EH (cell line): ENCODE results near the gene MICU2.

Experiments
- DNase-seq: peaks from one replicate; pipeline ENCODE4 v3.0.0-alpha.2; 2015; ENCODE audit warnings: low read depth

MICU2 gene

GRCh38 chr13:21603531-21604448 lies at the start of gene MICU2:
Gene MICU2, minus strand, starts transcription at chr13:21604170. Its CDS starts 22 bp downstream, at chr13:21604148.
- DNase-seq: peak; percentile 96

DNA sequence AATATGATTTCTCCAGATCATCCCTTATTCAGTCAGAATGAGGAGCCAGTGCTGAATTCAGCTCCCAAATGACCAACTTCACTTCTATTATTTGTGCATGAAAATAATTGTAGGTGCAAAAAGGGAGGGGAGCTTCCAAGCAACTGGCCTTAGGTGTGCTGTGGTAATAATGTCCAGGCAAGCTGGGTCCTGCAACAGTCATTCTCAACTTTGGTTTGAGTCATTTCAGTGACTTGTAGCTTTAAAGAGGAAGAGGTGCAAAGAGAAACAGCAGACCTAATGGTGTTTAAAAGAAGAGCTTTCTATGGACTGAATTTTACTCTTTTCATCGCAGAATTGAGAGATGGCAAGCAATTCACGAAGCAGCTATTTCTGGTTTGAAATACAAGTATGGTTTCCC lies 37.7 kb upstream of the MICU2 start:
- no peak for DNase-seq

GRCh38 chr13:21639561-21639960 lies 35.6 kb upstream of the MICU2 start:
- DNase-seq: no peak

DNA sequence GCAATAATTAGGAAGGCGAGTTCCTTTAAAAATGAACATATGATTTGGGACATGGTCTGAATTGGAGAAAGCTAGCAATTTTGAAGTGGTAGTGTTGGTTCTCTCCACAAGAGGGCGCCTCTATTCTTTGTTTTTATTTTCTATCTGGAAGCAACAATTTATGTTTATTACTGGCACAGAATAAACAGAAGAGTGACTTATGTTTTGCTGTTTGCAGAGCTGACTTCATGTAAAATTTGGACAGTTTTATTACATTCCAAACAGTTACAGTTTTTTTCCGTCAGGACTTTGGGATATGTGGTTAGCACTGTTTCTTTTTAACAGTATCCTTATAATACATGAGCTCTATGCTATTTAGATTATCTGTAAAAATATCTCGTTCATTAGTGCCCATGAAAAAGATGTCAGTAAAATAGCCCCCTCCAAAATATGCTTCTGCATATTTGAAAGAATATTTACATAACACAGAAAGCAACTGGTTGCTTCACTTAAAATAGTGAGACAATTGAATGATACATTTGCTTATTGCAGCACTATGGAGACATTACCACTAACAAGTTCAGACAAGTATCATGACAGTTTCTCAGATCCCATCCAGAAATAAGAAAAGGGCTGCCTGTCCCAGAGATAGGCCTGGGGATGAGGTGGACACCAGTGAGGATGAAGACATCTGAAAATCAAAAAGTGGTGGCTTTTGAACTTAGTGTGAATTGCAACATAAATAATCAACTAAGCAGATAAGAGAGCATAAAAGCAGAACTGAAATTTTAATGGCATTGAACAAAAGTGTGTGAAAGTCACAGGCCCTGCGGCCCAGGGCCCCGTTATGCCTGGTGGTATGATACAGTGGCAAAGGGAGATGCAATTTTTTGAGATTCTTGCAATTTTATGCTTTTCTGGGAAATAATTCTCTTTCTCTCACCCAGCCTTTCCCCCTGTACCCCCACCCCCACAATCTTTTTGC lies 34.6 kb upstream of the MICU2 start:
- DNase-seq: peak; percentile 16

- DNase-seq: peak; percentile 34
Measured at GRCh38 chr13:21637296-21637695, 33.3 kb upstream of the MICU2 start.

DNA sequence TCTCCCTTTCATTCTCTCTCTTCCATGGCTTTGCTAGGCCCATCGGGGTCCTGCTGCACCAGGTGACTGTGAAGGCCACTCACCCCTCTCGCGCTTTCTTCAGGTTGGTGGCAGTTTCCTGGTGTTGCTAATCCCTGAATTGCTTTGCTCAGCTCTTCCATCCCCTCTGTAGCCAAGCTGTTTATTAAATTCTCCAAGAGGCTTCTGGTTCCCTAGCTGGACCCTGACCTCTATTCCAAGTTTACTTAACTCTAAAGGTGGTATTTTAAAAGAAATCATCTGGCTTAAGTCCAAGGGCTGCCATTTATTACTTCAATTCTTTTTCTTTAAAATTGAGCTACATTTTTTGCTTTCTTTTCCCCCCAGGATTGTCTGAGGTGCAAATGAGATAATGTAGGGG lies 32.7 kb upstream of the MICU2 start:
- no peak for DNase-seq

GRCh38 chr13:21632196-21632595 lies 28.2 kb upstream of the MICU2 start:
- DNase-seq: no peak

DNA sequence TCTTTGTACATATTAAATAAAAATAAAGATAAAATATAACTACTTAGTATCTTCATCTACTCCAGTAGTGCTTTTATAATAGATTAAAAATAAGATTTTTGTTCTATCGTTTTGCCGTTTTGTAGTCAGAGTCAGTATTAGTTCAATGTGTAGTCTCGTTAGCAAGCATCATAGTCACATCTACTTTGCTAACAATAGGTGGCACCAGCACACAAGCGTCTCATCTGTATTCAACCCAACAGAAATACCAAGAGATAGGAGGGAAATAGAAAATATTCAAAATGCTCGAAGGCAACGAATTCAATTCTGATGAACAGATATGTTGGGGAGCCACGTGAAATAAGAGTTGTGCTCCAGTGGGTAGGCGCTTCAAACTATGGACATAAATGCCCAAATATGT lies 21.4 kb upstream of the MICU2 start:
- DNase-seq: peak; percentile 48

- DNase-seq: no peak
Measured at GRCh38 chr13:21620861-21621260, 16.9 kb upstream of the MICU2 start.

- no peak for DNase-seq
Measured at GRCh38 chr13:21619633-21620220, 15.8 kb upstream of the MICU2 start.

- peak; percentile 7 for DNase-seq
Measured at GRCh38 chr13:21616880-21617279, 12.9 kb upstream of the MICU2 start.

DNA sequence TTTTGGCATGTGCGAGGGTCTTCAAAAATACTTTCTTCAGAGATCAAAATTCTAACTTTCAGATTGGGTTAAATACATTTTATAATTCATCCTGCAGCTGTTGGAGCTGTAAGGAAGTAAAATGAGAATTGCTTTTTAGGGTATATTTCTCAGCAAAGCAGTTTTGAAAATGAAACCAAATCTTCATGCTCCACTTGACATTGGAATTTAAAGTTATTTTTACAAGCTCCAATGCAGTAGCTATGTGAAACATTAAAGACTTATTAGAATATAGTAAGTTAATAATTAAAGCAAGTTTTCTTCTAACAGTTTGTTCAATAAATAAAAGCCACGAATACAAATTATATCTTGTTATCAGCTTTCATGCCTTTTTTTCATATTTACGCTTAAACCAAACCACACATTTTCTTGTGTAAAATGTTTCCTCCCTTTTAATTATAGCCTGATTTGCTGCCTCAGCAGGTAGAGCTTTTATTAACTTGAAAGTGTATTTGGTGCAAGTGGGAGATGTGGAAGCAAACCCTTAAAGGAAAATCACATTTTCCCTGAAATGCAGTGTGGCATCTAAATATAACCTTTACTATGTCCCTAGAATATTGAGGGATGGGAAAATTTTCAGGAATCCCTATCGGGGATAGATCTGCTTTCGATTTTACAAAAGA lies 12.4 kb upstream of the MICU2 start:
- no peak for DNase-seq

DNA sequence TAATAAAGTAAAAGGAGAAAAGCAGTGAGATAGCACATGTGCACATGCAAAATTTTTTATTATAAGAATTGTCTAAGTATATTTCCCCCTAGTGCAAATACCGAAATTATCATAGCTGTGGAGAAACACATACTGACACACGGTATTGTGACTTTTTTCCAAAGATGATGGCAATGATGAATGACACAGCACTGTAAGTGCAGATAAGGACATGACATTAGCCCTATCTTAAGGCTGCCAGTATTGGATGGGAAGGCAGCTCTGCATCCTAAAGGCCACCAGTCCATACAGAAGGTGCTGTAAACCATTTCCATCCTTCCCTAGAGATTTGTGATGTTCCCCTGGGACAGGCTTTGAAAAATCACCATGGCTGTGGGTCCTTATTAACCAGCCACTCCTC lies 11.5 kb upstream of the MICU2 start:
- no peak for DNase-seq

GRCh38 chr13:21613791-21614190 lies 9.8 kb upstream of the MICU2 start:
- no peak for DNase-seq

- DNase-seq: no peak
Measured at GRCh38 chr13:21611385-21611784, 7.4 kb upstream of the MICU2 start.

DNA sequence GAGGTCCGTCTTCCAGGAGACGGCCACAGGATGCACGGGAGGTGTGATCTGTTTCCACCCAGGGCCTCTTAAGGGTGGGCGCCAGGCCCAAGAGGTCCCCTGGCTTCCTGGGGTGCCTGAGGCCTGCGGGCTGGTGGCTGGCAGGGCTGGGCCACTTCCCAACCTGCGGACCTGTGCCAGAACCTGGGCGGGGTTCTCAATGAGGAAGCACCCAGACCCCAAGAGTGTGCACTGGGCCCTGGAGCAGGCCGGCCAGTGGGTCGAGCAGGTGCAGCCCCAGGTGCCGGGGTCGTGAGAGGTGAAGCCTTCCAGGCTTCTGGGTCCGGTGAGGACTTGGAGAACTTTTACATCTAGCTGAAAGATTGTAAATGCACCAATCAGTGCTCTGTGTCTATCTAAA lies 6.7 kb upstream of the MICU2 start:
- no peak for DNase-seq

DNA sequence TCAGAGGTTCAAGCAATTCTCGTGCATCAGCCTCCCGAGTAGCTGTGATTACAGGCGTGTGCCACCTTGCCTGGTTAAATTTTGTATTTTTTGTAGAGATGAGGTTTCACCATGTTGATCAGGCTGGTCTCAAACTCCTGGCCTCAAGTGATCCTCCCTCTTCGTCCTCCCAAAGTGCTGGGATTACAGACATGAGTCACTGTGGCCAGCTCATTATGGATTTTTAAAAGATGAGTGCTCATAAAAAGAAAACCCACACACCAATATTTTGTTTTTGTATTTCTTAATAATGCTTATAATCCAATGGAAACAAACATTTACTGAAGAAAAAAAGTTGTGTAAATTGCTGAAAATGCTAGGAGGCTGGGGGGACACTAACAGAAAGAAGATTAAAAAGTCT lies 5.0 kb upstream of the MICU2 start:
- DNase-seq: no peak

DNA sequence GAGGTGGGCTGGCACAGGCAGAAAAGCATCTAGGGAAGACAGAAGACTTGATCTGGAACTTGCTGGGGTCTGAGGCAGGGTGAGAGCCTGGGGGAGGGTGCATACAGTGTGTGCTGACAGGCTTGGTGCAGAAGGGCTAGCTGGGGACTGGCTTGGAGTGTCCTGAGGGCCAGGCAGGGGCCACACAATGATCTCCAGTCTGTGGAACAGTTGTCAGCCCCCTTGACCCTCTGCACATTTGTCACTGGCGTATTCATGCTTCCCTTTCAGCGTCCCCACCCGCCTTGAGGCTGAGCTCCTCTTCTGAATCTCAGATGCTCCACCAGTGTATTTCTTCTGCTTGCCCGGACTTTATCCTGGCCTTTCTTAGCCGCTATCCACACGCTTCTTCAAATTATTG lies 2.8 kb upstream of the MICU2 start:
- no peak for DNase-seq

- DNase-seq: no peak
Measured at GRCh38 chr13:21606251-21606650, 2.3 kb upstream of the MICU2 start.

- no peak for DNase-seq
Measured at GRCh38 chr13:21596722-21597121, 7.2 kb downstream of the MICU2 start.

DNA sequence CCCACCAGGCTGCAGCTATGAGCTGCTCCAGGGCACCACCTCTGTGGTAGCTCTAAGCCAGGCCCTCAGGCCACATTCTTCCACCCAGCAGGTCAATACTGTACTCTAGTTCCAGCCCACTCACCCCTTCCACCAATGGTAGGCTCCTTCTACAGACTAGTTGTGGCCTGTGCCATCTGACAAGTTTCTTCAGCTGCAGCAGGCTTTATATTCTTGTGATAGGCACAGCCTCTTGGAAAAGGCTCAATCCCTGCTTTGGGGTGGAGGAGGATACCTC lies 8.5 kb downstream of the MICU2 start:
- no peak for DNase-seq
